ENCODE results near the gene CAMSAP3.

CAMSAP3 gene

DNA sequence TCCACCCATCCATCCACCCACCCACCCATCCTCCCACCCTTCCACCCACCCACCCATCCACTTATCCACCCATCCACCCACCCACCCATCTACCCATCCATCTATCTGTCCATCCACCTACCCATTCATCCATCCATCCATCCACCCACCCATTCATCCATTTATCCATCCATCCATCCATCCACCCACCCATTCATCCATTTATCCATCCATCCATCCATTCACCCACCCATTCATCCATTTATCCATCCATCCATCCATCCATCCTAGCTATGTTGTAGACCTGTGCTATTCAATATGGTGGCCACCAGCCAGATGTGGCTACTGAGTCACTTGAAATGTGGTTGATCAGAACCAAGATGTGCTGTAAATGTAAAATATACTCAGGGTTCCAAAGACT is 5.1 kb downstream of the CAMSAP3 start:
- no peaks in the 10 kb centered on the region for H3K4me1 ChIP-seq (ENCODE audit: low read length)
- H3K9me3 ChIP-seq (ENCODE audit: insufficient read depth, low read length), result no peaks in the 10 kb centered on the region
- H4K20me1 ChIP-seq (ENCODE audit: insufficient read depth, low read length), result no peaks in the 10 kb centered on the region
- no peaks in the 10 kb centered on the region for H3K27me3 ChIP-seq (ENCODE audit: low read depth, low read length)
- H3K4me2 ChIP-seq (ENCODE audit: low read length), result no peak overlapping the region
- no peak overlapping the region for H3K27ac ChIP-seq (ENCODE audit: low read length)
- TF ChIP-seq EZH2phosphoT487 (IDR thresholded peaks at IDR 0.05; ENCODE audit: low read depth), result no peak
- TF ChIP-seq, protein P1, sequence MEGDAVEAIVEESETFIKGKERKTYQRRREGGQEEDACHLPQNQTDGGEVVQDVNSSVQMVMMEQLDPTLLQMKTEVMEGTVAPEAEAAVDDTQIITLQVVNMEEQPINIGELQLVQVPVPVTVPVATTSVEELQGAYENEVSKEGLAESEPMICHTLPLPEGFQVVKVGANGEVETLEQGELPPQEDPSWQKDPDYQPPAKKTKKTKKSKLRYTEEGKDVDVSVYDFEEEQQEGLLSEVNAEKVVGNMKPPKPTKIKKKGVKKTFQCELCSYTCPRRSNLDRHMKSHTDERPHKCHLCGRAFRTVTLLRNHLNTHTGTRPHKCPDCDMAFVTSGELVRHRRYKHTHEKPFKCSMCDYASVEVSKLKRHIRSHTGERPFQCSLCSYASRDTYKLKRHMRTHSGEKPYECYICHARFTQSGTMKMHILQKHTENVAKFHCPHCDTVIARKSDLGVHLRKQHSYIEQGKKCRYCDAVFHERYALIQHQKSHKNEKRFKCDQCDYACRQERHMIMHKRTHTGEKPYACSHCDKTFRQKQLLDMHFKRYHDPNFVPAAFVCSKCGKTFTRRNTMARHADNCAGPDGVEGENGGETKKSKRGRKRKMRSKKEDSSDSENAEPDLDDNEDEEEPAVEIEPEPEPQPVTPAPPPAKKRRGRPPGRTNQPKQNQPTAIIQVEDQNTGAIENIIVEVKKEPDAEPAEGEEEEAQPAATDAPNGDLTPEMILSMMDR (IDR thresholded peaks at IDR 0.05; ENCODE audit: low read depth, low read length), result no peak
- H3K79me2 ChIP-seq (ENCODE audit: low read length), result no peaks in the 10 kb centered on the region
- H3K9ac ChIP-seq (ENCODE audit: low read length), result no peak overlapping the region
- H3K36me3 ChIP-seq (replicated peaks; ENCODE audit: low read depth, low read length), result no peaks in the 10 kb centered on the region
- no peak overlapping the region for H3K4me3 ChIP-seq (ENCODE audit: low read length)
- no peak overlapping the region for H2AFZ ChIP-seq (ENCODE audit: low read depth, low read length)

GRCh38 chr19:7602240-7602934 is 6.7 kb downstream of the CAMSAP3 start:
- no peak overlapping the region for H3K4me2 ChIP-seq (ENCODE audit: low read length)
- no peaks in the 10 kb centered on the region for H3K79me2 ChIP-seq (ENCODE audit: low read length)
- H3K9ac ChIP-seq (ENCODE audit: low read length), result no peak overlapping the region
- H3K4me3 ChIP-seq (ENCODE audit: low read length), result no peak overlapping the region
- TF ChIP-seq EZH2phosphoT487 (IDR thresholded peaks at IDR 0.05; ENCODE audit: low read depth), result no peak
- TF ChIP-seq, protein P1 (IDR thresholded peaks at IDR 0.05; ENCODE audit: low read depth, low read length), result no peak
- no peaks in the 10 kb centered on the region for H3K36me3 ChIP-seq (replicated peaks; ENCODE audit: low read depth, low read length)
- H2AFZ ChIP-seq (ENCODE audit: low read depth, low read length), result no peak overlapping the region
- no peaks in the 10 kb centered on the region for H3K4me1 ChIP-seq (ENCODE audit: low read length)
- H4K20me1 ChIP-seq (ENCODE audit: insufficient read depth, low read length), result no peaks in the 10 kb centered on the region
- no peaks in the 10 kb centered on the region for H3K27me3 ChIP-seq (ENCODE audit: low read depth, low read length)
- H3K27ac ChIP-seq (ENCODE audit: low read length), result no peak overlapping the region
- no peaks in the 10 kb centered on the region for H3K9me3 ChIP-seq (ENCODE audit: insufficient read depth, low read length)

GRCh38 chr19:7602935-7603497 is 7.4 kb downstream of the CAMSAP3 start:
- no peaks in the 10 kb centered on the region for H3K27me3 ChIP-seq (ENCODE audit: low read depth, low read length)
- H3K4me2 ChIP-seq (ENCODE audit: low read length), result no peak overlapping the region
- no peaks in the 10 kb centered on the region for H3K79me2 ChIP-seq (ENCODE audit: low read length)
- H3K9me3 ChIP-seq (ENCODE audit: insufficient read depth, low read length), result no peaks in the 10 kb centered on the region
- H3K27ac ChIP-seq (ENCODE audit: low read length), result no peak overlapping the region
- H2AFZ ChIP-seq (ENCODE audit: low read depth, low read length), result no peak overlapping the region
- no peaks in the 10 kb centered on the region for H3K4me1 ChIP-seq (ENCODE audit: low read length)
- no peak overlapping the region for H3K9ac ChIP-seq (ENCODE audit: low read length)
- TF ChIP-seq EZH2phosphoT487 (IDR thresholded peaks at IDR 0.05; ENCODE audit: low read depth), result no peak
- TF ChIP-seq, protein P1 (IDR thresholded peaks at IDR 0.05; ENCODE audit: low read depth, low read length), result no peak
- H3K4me3 ChIP-seq (ENCODE audit: low read length), result no peak overlapping the region
- H3K36me3 ChIP-seq (replicated peaks; ENCODE audit: low read depth, low read length), result no peaks in the 10 kb centered on the region
- no peaks in the 10 kb centered on the region for H4K20me1 ChIP-seq (ENCODE audit: insufficient read depth, low read length)

DNA sequence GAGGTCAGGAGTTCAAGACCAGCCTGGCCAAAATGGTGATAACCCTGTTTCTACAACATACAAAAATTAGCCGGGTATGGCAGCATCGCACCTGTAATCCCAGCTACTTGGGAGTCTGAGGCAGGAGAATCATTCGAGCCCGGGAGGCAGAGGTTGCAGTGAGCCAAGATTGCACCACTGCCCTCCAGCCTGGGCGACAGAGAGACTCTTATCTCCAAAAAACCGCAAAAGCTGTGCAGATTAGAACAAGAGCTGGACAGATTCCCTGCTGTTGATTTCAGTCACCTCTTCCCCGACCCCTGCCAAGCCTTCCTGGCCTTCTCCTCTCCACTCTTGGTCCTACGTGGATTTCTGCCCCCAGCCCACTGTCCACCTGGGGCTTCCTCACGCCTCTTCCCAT is 8.3 kb downstream of the CAMSAP3 start:
- Histone ChIP-seq H3K9me3 (ENCODE audit: insufficient read depth, low read length) (no peaks in the 10 kb centered on the region), H2AFZ (ENCODE audit: low read depth, low read length) (no peak overlapping the region), H3K27me3 (ENCODE audit: low read depth, low read length) (no peaks in the 10 kb centered on the region), H3K4me2 (ENCODE audit: low read length) (no peak overlapping the region), H3K9ac (ENCODE audit: low read length) (no peak overlapping the region), H4K20me1 (ENCODE audit: insufficient read depth, low read length) (no peaks in the 10 kb centered on the region), H3K36me3 (replicated peaks; ENCODE audit: low read depth, low read length) (no peaks in the 10 kb centered on the region), H3K4me1 (ENCODE audit: low read length) (no peaks in the 10 kb centered on the region), H3K79me2 (ENCODE audit: low read length) (no peaks in the 10 kb centered on the region), H3K27ac (ENCODE audit: low read length) (no peak overlapping the region), H3K4me3 (ENCODE audit: low read length) (no peak overlapping the region)
- TF ChIP-seq EZH2phosphoT487 (IDR thresholded peaks at IDR 0.05; ENCODE audit: low read depth), result no peak
- TF ChIP-seq, protein P1 (IDR thresholded peaks at IDR 0.05; ENCODE audit: low read depth, low read length), result no peak
